Right renal pelvis (tissue), 4 donors: Measurements from ENCODE around the gene LIMS2. TPM values are rescaled to one million over a fixed set of nuclear protein-coding genes. Genes with fewer than 3 reads are reported as not detected.

Source experiments
- DNase-seq, 4 donors: peaks; one replicate each; pipeline ENCODE4 v3.0.0-alpha.2; 2013; ENCODE audit warnings: low read depth in 4 of 4, low spot score in 3 of 4, missing footprints in 1 of 4
- polyA plus RNA-seq, 4 donors: library from polyadenylated mRNA; unstranded; fragments of 120-200 nt; gene quantifications; one replicate each; pipeline ENCODE4 v1.2.1, GENCODE V29; 2013; ENCODE audit not compliant: insufficient read length in 4 of 4

The LIMS2 gene
- polyA plus RNA-seq, 4 donors = 17.5 to 23.6 (median 21.2) TPM

DNA sequence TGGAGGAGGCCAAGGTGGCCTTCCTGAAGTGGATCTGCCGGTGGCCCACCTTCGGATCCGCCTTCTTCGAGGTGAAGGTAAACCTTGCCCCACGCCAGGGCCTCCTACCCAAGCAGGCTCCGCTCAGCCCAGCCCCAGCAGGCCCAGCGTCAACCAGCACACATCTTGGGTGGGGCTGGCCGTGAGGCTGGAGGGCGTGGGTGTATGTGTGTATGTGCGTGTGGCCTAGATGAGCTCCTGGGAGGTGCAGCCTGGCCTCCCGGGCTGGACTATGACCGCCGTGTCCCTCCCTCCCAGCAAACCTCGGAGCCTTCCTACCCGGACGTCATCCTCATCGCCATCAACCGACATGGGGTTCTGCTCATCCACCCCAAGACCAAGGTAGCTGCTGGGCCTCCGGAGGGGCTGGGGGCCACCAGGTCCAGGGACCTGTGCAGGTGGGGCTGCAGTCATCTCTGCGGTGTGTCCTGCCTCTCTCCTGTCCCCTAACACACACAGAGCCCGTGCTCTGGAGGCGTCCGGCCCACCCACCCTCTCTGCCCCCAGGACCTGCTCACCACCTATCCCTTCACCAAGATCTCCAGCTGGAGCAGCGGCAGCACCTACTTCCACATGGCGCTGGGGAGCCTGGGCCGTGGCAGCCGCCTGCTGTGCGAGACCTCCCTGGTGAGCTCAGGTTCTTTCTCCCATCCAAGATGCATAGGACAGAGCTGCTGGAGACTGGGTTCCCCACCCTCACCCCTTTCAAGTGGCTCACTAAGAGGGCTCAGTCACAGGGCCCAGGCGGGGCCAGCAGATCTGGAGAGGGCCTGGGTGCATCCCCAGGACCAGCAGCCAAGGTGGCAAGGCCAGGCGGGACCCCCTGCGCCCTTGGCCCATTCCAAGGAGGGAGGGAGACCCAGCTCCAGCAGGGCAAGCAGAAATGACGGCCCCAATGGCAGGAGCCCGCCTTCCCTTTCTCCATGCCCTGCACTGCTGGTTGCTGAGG, 38.8 kb downstream of the LIMS2 start:
- DNase-seq = no peak

- DNase-seq = no peak
Measured at GRCh38 chr2:127635380-127636237, 39.7 kb downstream of the LIMS2 start.

DNA sequence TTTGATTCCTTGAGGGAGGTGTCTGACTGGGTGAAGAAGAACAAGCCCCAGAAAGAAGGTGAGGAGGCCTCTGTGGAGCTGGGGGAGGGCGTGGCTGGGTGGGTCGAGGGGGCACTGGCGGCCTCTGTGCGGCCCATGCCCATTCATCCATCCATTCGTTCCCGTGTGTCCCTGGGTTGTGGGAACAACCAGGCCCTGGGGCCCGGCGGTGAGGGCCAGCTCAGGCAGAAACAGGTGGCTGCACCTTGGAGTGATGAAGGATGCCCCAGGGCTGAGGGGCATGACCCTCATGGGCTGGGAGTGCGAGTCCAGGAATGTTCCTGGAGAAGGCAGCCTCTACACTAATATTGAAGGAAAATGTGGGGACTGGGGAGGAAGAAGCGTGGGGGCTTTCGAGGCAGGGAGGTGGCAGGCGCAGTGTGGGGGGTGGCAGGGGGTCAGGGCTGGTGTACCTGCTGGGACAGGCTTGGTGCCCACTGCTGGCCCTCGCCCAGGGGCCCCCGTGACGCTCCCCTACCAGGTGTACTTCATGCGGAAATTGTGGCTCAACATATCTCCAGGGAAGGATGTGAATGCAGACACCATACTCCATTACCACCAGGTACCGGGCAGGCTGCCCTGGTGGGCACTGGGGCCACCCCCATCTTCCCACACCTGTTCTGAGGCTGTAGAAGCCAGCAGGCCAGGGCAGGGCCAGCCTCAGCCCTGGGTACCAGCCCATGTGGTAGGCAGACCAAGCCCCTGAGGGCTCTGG, 40.5 kb downstream of the LIMS2 start:
- no peak for DNase-seq

GRCh38 chr2:127634066-127634617, 41.2 kb downstream of the LIMS2 start:
- no peak for DNase-seq

DNA sequence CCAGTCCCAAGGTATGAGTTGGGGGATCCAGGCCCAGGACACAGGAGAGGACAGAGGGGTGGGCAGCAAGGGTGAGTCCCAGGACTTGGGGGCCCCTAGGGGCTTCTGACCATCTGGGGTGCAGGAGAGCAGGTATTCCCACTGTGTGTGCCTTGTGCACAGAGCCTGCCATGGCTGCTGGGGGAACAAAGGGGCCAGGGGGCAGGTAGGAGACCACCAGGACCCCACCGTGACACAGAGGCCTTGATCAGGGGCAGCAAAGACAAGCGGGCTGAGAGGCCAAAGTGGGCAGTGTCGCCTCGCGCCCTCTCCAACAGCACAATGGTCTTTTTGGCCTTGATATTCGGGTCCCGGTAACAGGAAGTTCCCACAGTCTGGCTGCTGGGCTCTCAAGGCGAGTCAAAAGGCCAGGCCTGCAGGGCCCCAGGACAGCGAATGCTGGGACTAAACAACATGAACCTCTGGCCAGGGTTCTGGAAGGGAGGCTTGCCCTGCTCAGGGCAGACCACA, 41.7 kb downstream of the LIMS2 start:
- DNase-seq = no peak

- no peak for DNase-seq
Measured at GRCh38 chr2:127632592-127633489, 42.5 kb downstream of the LIMS2 start.

DNA sequence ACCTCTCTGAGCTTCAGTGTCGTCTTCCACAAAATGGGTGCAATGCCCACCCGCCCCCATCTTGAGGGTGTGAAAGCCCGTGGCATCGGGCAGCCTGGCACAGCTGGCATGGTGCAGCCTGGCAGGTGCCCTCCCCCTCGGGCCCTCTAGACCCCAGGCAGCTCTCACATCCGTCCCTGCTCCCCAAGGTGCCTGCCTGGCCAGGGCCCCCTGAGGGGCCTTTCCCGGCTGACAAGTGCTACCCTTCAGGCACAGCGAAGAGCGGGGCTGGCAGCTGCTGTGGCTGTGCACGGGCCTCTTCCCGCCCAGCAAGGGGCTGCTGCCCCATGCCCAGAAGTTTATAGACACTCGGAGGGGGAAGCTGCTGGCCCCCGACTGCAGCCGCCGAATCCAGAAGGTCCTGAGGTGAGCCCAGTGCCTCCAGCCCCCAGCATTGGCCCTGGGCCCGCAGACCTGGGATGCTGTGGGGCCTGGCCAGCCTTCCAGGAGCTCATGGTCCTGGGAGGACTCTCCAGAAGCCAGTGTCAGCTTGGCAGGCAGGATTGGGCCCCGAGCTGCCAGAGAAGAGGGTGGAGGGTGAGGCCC, 43.2 kb downstream of the LIMS2 start:
- DNase-seq = no peak

- DNase-seq = no peak
Measured at GRCh38 chr2:127631541-127631996, 43.8 kb downstream of the LIMS2 start.

- no peak for DNase-seq
Measured at GRCh38 chr2:127630864-127631540, 44.3 kb downstream of the LIMS2 start.

- DNase-seq = no peak
Measured at GRCh38 chr2:127630096-127630863, 45.0 kb downstream of the LIMS2 start.

DNA sequence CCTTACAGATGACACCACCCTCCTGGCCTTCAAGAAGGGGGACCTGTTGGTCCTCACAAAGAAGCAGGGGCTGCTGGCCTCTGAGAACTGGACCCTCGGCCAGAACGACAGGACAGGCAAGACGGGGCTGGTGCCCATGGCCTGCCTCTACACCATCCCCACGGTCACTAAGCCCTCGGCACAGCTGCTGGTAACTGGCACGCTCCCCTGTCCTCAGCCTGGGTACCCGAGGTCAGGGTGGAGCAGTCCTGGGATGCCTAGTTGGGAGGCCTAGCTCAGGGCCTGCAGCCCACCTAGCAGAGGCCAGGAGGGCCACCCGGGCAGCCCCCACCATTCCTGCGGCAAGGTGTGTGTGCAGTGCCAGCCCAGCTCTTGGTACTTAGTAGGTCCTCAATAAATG, 45.7 kb downstream of the LIMS2 start:
- no peak for DNase-seq

DNA sequence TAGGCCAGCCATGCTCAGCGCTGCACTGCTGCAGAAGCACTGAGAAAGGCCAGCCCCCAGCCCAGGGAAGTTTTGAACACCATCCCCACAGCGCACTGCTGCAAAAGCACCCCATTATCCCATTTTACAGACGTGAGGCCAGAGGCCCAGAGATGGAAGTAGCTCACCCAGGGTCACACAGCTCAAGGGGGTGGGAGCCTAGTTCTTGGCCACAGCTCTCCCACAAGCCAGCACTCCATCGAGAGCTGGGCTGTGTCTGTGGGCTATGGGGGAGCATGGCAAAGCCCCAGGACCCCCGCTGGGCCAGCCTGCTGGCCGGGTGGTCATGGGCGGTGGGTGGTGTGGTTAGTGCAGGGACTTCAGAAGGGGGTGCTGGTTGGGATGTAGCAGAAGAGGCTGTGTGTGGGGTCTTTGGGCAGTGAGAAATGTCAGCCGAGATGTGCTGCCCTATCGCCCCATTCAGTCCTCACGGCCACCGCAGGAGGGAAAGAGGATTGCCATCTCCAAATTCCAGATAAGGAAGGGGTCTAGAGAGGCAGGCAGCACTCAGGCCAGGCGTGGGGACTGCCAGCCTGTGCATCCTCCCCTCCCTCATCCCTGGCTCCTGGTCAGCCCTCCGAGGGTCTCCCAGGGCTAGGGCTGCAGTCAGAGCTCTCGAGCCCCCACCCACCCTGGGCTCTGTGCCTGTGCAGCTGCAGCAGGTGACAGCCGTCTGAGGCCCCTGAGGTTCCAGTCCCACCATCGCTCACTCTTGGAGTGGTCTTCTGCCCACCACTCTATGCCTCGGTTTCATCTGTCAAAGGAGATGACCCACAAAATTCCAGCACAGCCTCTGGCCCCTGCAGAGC, 46.3 kb downstream of the LIMS2 start:
- DNase-seq = no peak

DNA sequence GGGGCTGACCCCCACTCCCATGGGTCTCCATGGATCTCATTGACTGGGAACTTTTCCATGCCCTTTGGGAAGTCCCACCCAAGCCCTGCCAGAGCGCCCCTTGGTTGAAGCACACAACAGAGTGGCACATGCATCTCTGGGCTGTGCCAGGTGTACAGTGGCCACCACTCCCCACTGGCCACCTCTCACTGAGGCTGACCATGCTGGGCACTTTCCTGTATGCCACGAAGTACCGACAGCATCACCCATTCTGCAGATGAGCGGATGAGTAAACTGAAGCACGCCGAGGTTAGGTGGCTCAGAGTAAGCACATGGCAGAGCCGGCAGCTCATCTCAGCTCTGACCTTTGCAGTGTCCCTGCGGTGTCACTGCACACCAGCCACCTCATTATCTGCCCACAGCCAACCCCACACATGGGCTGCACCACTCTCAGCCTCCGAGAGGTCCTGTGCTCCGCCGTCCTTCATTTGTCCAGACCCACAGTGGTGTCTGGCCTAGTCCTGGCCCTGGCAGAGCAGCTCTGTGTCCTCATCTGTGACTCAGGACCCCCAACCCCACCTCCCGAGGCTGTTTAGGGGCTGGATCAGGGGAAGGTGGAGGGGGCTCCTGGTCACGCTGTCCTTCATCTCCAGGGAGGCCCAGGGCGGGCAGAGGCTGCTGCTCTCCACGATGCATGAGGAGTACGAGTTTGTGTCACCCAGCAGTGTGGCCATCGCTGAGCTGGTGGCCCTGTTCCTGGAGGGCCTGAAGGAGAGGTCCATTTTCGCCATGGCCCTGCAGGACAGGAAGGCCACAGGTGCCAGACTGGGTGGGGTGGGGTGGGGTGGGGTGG, 47.4 kb downstream of the LIMS2 start:
- no peak for DNase-seq

- no peak for DNase-seq
Measured at GRCh38 chr2:127626917-127627739, 48.2 kb downstream of the LIMS2 start.

DNA sequence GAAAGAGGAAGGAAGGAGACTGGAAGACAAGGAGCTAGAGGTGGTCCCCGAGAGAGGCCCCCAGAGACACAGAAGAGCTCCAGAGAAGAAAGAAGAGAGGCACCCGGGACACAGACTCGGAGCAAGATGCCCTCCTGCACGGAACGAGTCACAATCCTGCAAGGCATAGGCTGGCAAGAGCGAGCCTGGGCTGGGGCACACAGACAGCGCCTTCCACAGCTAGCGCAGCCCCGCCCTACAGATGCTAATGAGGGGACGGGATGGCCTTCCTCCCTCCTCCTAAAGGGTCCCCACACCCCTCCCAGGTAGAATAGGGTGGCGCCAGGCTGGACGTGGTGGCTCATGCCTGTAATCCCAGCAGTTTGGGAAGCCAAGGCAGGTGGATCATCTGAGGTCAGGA, 49.2 kb downstream of the LIMS2 start:
- DNase-seq = no peak
